Measurements from ENCODE around the gene TTC34. TPM values are rescaled to one million over a fixed set of nuclear protein-coding genes. Genes with fewer than 3 reads are reported as not detected.
A peak's percentile ranks its signal among the peaks of the same experiment; 100 is the strongest.

TTC34 gene
- total and polyA plus RNA-seq, 2 of the 13 experiments (the other 11 are each of a cell fraction or from before 2014, with no cell fraction given): 0.07 to 0.11 TPM

DNA sequence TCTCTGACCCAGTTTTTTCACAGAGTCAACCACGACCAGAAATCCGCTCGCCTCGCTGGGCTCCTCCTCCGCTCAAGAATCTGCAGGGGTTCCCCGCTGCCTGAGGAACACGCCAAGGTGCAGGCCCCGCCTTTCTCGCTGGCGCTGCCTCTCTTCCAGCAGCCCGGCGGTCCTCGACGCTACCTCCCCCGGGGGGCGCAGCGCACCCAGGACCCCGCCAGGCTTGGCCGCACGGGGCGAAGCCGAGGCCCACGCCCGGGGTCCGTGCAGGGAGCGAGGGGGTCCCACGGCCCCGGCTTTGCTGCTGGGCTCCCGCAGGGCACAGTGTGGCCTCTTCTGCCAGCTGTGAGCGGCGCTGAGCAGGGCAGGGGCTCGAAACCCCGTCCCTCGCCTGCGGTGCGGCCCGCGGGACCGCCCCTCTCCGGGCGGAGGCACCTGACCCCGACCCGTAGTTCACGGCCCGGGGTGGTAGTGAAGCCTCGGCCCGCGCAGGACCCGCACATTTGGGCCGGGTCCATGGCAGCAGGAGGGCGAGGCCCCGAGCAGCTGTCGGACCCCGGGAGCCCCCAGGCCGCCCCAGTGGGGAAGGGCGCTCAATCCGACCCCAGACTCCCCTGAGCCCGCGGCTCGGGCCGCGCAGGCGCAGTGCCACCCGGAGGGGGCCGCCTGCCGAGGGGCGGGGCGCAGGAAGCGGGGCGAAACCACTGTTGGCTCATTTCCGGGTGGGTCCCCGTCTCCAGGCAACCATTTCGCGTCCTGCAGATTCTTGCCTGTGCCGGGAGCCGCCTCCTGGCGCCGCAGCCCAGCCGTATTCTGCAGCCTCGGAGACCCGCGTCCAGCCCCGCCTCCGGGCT is 158.7 kb downstream of the TTC34 start (continued):
- TF ChIP-seq TBX2 (CRISPR knock-in tag; IDR thresholded peaks at IDR 0.05; ENCODE audit: borderline replicate concordance) (peak; percentile 57; the same call in 1 of the 2 replicates), POLR2AphosphoS5 (IDR thresholded peaks at IDR 0.05; ENCODE audit: low read depth, low read length) (peak; percentile 77), FLYWCH1 (CRISPR knock-in tag; IDR thresholded peaks at IDR 0.05) (0 out of 2 replicates have a peak, but pooled peaks have one; percentile 51), ZHX1 (CRISPR knock-in tag; IDR thresholded peaks at IDR 0.05; ENCODE audit: low read depth) (no peak; the same call in 1 of the 2 replicates), ARID2 (CRISPR knock-in tag; IDR thresholded peaks at IDR 0.05; ENCODE audit: borderline replicate concordance) (peak; percentile 67; the same call in 1 of the 2 replicates), GFI1 (CRISPR knock-in tag; IDR thresholded peaks at IDR 0.05; ENCODE audit: borderline replicate concordance) (no peak; the same call in 1 of the 2 replicates), ZNF839 (CRISPR knock-in tag; IDR thresholded peaks at IDR 0.05; ENCODE audit: borderline replicate concordance) (no peak), ZNF232 (CRISPR knock-in tag; IDR thresholded peaks at IDR 0.05; ENCODE audit: borderline replicate concordance) (no peak), TGIF2 (CRISPR knock-in tag; IDR thresholded peaks at IDR 0.05) (no peak), MED13 (CRISPR knock-in tag; IDR thresholded peaks at IDR 0.05) (no peak), GABPB1 (CRISPR knock-in tag; IDR thresholded peaks at IDR 0.05) (peak; percentile 91), ZNF101 (CRISPR knock-in tag; IDR thresholded peaks at IDR 0.05; ENCODE audit: borderline replicate concordance, low read depth) (no peak), TBP (CRISPR knock-in tag; IDR thresholded peaks at IDR 0.05) (no peak), MIER3 (CRISPR knock-in tag; IDR thresholded peaks at IDR 0.05; ENCODE audit: borderline replicate concordance) (no peak), ZNF670 (CRISPR knock-in tag; IDR thresholded peaks at IDR 0.05; ENCODE audit: borderline replicate concordance) (peak; percentile 50; the same call in 1 of the 2 replicates), TCF7L2 (IDR thresholded peaks at IDR 0.05; ENCODE audit: low read depth, low read length) (no peak), GABPA (IDR thresholded peaks at IDR 0.05; ENCODE audit: low read depth, low read length) (peak; percentile 85), GABPA (CRISPR knock-in tag; IDR thresholded peaks at IDR 0.05; ENCODE audit: low read depth) (peak; percentile 87), ZBTB25 (CRISPR knock-in tag; IDR thresholded peaks at IDR 0.05) (no peak), PHF5A (CRISPR knock-in tag; IDR thresholded peaks at IDR 0.05; ENCODE audit: low read depth, unreplicated experiment) (peak; percentile 62), KMT2B (CRISPR knock-in tag; IDR thresholded peaks at IDR 0.05) (no peak), ZNF10 (CRISPR knock-in tag; IDR thresholded peaks at IDR 0.05; ENCODE audit: borderline replicate concordance, low read depth) (no peak), NAIF1 (CRISPR knock-in tag; IDR thresholded peaks at IDR 0.05; ENCODE audit: borderline replicate concordance) (no peak), SCMH1 (CRISPR knock-in tag; IDR thresholded peaks at IDR 0.05; ENCODE audit: borderline replicate concordance) (no peak), PPARG (CRISPR knock-in tag; conservative IDR thresholded peaks at IDR 0.05) (no peak), RFX5 (IDR thresholded peaks at IDR 0.05; ENCODE audit: low read depth, low read length) (no peak)

Data from HepG2 (cell line).